Endodermal cell (in vitro differentiated cells): ENCODE measurements around the gene TTC8. TPM values are rescaled to one million over a fixed set of nuclear protein-coding genes. Genes with fewer than 3 reads are reported as not detected.

Source experiments
- DNase-seq: peaks from one replicate; pipeline ENCODE4 v3.0.0-alpha.2; 2017
- H3K27ac ChIP-seq: 2 replicates; pipeline ENCODE4 v1.5.1; 2013; ENCODE audit warnings: mild to moderate bottlenecking, low read depth, low read length, moderate library complexity
- H3K27me3 ChIP-seq: 2 replicates; pipeline ENCODE4 v1.6.1; 2013; ENCODE audit warnings: mild to moderate bottlenecking, low read length, moderate library complexity; ENCODE audit not compliant: insufficient read depth, control insufficient read depth, poor library complexity, severe bottlenecking
- H3K36me3 ChIP-seq: 2 replicates; pipeline ENCODE4 v1.7.0; 2013; ENCODE audit warnings: mild to moderate bottlenecking, low read length, moderate library complexity; ENCODE audit not compliant: control insufficient read depth, insufficient read depth
- H3K4me1 ChIP-seq: one replicate; pipeline ENCODE4 v1.7.0; 2013; ENCODE audit warnings: low read length; ENCODE audit not compliant: control insufficient read depth, insufficient read depth
- H3K4me3 ChIP-seq: 2 replicates; pipeline ENCODE4 v1.5.1; 2013; ENCODE audit warnings: mild to moderate bottlenecking, low read length, moderate library complexity
- H3K9ac ChIP-seq: 2 replicates; pipeline ENCODE4 v1.6.1; 2013; ENCODE audit warnings: mild to moderate bottlenecking, low read length, moderate library complexity; ENCODE audit not compliant: poor library complexity, severe bottlenecking; ENCODE audit errors: extremely low read depth
- H3K9me3 ChIP-seq: 2 replicates; pipeline ENCODE4 v1.6.1; 2013; ENCODE audit warnings: mild to moderate bottlenecking, low read length, moderate library complexity; ENCODE audit not compliant: control insufficient read depth
- H3K27ac Mint-ChIP-seq: 2 replicates; pipeline ENCODE4 v1.8.0; 2020; ENCODE audit warnings: mixed read lengths
- H3K27me3 Mint-ChIP-seq: 2 replicates; pipeline ENCODE4 v1.8.0; 2021; ENCODE audit warnings: mild to moderate bottlenecking, mixed read lengths; ENCODE audit not compliant: insufficient read depth
- H3K36me3 Mint-ChIP-seq: 2 replicates; pipeline ENCODE4 v1.8.0; 2020; ENCODE audit warnings: low read depth, mixed read lengths
- H3K4me1 Mint-ChIP-seq: 2 replicates; pipeline ENCODE4 v1.8.0; 2020; ENCODE audit warnings: mixed read lengths
- H3K4me3 Mint-ChIP-seq: 2 replicates; pipeline ENCODE4 v1.8.0; 2020; ENCODE audit warnings: mild to moderate bottlenecking, moderate library complexity, mixed read lengths
- H3K9me3 Mint-ChIP-seq: 2 replicates; pipeline ENCODE4 v1.8.0; 2020; ENCODE audit warnings: mild to moderate bottlenecking, mixed read lengths
- WGBS, 2 experiments: methylation state at CpG; one replicate each; pipeline versions ENCODE4 v1.1.5 to v1.1.7; 2013; ENCODE audit warnings: missing lambda C conversion rate in 2 of 2, mixed read lengths in 1 of 2; ENCODE audit not compliant: insufficient coverage in 1 of 2, insufficient read length in 1 of 2; 5-methylcytosine and 5-hydroxymethylcytosine counted together
- total RNA-seq, 2 donors: library from RNA; stranded (reverse); fragmentation: NEBNext Ultra II Directional in 1 of 2; extraction: Animal tissue kit (Norgen Biotek cat#: 25700) in 1 of 2; gene quantifications; 2 replicates in 1 of 2; 3 replicates in 1 of 2; pipeline ENCODE4 v1.2.1, GENCODE V29; 2021
- TF ChIP-seq, protein P1 (sequence below): fragments of 200-600 bp; sonication (generic); conservative IDR thresholded peaks from 2 replicates; pipeline ENCODE4 v1.5.0; 2021; ENCODE audit warnings: antibody characterized with exemption, mild to moderate bottlenecking

The TTC8 gene
- total RNA-seq, 2 donors from 2014 or later = 25.6 to 33.4 TPM

DNA sequence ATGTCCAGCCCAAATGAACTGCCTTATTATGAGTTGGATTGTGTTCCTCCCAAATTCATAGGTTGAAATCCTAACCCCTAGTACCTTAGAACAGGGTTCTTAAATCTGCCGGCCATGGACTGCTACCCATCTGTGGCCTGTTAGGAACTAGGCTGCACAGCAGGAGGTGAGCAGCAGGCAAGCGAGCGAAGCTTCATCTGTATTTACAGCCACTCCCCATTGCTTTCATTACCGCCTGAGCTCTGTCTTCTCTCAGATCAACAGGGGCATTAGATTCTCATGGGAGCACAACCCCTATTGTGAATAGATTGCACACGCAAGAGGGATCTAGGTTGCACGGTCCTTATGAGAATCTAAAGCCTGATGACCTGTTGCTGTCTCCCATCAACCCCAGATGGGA is 21.9 kb upstream of the TTC8 start:
- no peak overlapping the region for H3K27ac ChIP-seq
- no peak overlapping the region for H3K9ac ChIP-seq
- Mint-ChIP-seq H3K27me3 (peaks cover 16% of the 10 kb centered on the region), H3K36me3 (no peaks in the 10 kb centered on the region), H3K27ac (no peak overlapping the region), H3K9me3 (peaks cover 17% of the 10 kb centered on the region), H3K4me3 (no peak overlapping the region), H3K4me1 (no peaks in the 10 kb centered on the region)
- DNase-seq = peak; percentile 53
- H3K9me3 ChIP-seq = peaks cover 10% of the 10 kb centered on the region
- no peaks in the 10 kb centered on the region for H3K4me1 ChIP-seq
- TF ChIP-seq, protein P1, sequence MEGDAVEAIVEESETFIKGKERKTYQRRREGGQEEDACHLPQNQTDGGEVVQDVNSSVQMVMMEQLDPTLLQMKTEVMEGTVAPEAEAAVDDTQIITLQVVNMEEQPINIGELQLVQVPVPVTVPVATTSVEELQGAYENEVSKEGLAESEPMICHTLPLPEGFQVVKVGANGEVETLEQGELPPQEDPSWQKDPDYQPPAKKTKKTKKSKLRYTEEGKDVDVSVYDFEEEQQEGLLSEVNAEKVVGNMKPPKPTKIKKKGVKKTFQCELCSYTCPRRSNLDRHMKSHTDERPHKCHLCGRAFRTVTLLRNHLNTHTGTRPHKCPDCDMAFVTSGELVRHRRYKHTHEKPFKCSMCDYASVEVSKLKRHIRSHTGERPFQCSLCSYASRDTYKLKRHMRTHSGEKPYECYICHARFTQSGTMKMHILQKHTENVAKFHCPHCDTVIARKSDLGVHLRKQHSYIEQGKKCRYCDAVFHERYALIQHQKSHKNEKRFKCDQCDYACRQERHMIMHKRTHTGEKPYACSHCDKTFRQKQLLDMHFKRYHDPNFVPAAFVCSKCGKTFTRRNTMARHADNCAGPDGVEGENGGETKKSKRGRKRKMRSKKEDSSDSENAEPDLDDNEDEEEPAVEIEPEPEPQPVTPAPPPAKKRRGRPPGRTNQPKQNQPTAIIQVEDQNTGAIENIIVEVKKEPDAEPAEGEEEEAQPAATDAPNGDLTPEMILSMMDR = no peak
- 58 to 68% methylated on average over 3 to 6 of the region's 6 CpGs for WGBS, 2 experiments
- H3K36me3 ChIP-seq = no peaks in the 10 kb centered on the region
- H3K27me3 ChIP-seq = no peaks in the 10 kb centered on the region
- H3K4me3 ChIP-seq = no peak overlapping the region

DNA sequence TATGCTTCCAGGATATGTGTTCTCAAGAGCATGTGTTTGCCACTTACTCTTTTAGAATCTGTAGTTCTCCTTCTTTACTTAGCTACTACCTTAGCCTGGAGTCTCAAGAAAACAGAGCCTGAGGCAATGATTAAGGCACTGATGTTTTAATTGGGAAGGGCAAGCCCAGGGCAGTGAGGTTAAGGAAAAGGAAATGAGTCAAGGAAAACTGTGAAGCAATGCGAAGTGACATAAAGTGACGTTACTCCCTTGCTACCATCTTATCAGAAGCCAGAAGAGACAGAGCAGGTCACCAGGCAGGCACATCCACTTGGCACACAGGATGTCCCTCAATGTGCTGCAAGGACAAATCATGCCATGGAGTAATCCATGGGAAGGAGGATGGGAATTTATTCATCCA is 20.4 kb upstream of the TTC8 start:
- no peak overlapping the region for H3K9ac ChIP-seq
- no peak for DNase-seq
- no peak overlapping the region for H3K27ac ChIP-seq
- Mint-ChIP-seq H3K4me3 (no peak overlapping the region), H3K27me3 (peaks cover 12% of the 10 kb centered on the region), H3K9me3 (peaks cover 28% of the 10 kb centered on the region), H3K36me3 (no peaks in the 10 kb centered on the region), H3K4me1 (no peaks in the 10 kb centered on the region), H3K27ac (no peak overlapping the region)
- H3K27me3 ChIP-seq = no peaks in the 10 kb centered on the region
- peaks cover 10% of the 10 kb centered on the region for H3K9me3 ChIP-seq
- TF ChIP-seq, protein P1 = no peak
- H3K36me3 ChIP-seq = no peaks in the 10 kb centered on the region
- WGBS, 2 experiments = 92 to 96% methylated on average over 2 of the region's 2 CpGs
- no peaks in the 10 kb centered on the region for H3K4me1 ChIP-seq
- H3K4me3 ChIP-seq = no peak overlapping the region

DNA sequence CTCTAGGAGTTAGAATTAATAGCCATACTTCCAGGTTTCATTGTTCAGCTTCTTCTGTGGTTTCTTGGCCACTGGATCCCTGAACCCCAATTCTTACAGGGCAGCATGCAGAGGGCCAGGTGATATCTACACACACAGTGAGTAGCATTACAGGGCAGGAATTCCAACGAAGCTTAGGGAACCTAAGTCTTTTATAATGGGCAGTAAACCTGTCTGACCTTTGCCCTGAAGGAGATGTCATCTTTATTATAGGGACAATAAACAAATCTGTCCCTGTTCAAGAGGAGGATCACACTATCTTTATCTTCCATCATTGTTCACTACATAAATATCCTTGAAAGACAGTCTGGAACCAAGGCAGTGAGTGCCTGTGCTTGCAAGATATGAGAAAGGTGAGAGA is 20.0 kb upstream of the TTC8 start:
- H3K4me3 ChIP-seq = no peak overlapping the region
- 80 to 82% methylated on average over 1 of the region's 1 CpG for WGBS, 2 experiments
- TF ChIP-seq, protein P1 = no peak

More for the DNA sequence above, 20.0 kb upstream of the TTC8 start:
- no peak overlapping the region for H3K4me3 Mint-ChIP-seq
- Histone ChIP-seq H3K36me3 (no peaks in the 10 kb centered on the region), H3K4me1 (no peaks in the 10 kb centered on the region), H3K27me3 (no peaks in the 10 kb centered on the region), H3K9me3 (peaks cover 10% of the 10 kb centered on the region), H3K27ac (no peak overlapping the region), H3K9ac (no peak overlapping the region)
- no peak overlapping the region for H3K27ac Mint-ChIP-seq
- H3K9me3 Mint-ChIP-seq = peaks cover 32% of the 10 kb centered on the region
- no peak for DNase-seq
- H3K4me1 Mint-ChIP-seq = no peaks in the 10 kb centered on the region
- no peaks in the 10 kb centered on the region for H3K36me3 Mint-ChIP-seq
- peaks cover 12% of the 10 kb centered on the region for H3K27me3 Mint-ChIP-seq
